K562 (cell line): ENCODE results near the gene TRRAP. TPM values are rescaled to one million over a fixed set of nuclear protein-coding genes. Genes with fewer than 3 reads are reported as not detected.

Source experiments
- ATAC-seq: fragments of 200-7000 bp; cut with Tn5 transposase; 3 replicates; pipeline ENCODE4 v1.9.1; 2020; ENCODE audit warnings: moderate library complexity
- BruUV-seq: library from RNA; stranded (reverse); fragments of 400-500 nt; replicated peaks from 2 replicates; lab custom pipeline; 2021; lab: Mats Ljungman, UMichigan
- CTCF ChIA-PET: fragments of 300-600 bp; formaldehyde crosslinking; extraction: SDS; loops from one replicate; lab custom pipeline; 2021; ENCODE audit warnings: low intra/inter-chr PET ratio; lab: Yijun Ruan, JAX
- POLR2A ChIA-PET: fragments of 300-600, 350-650 bp; sonication (Branson Sonifier 250); formaldehyde crosslinking; extraction: SDS; loops from one replicate; lab custom pipeline; 2021; ENCODE audit warnings: antibody characterized with exemption, inconsistent platforms; lab: Yijun Ruan, JAX
- DNase-seq, 4 experiments: peaks; one replicate each; pipeline versions ENCODE4 v3.0.0 to v3.0.0-alpha.2; 2011 to 2018; ENCODE audit warnings: low spot score in 3 of 4, mixed read lengths in 3 of 4; ENCODE audit errors: extremely low read depth in 1 of 4
- FAIRE-seq: peaks from 2 replicates; lab custom pipeline; 2011; peaks lifted over from hg19 to GRCh38; lab: Jason Lieb, UNC
- H2AFZ ChIP-seq: 2 replicates; pipeline ENCODE4 v1.6.0; 2011; ENCODE audit warnings: low read depth, low read length, control low read depth, inconsistent platforms
- H3K27ac ChIP-seq: fragments of 200-600 bp; 3 replicates; pipeline ENCODE4 v1.8.0; 2011; ENCODE audit warnings: low read depth, mild to moderate bottlenecking, control low read depth, inconsistent platforms, low read length, moderate library complexity, mixed read lengths; ENCODE audit errors: extremely low read depth
- H3K27me3 ChIP-seq, 2 experiments: fragments of 300-600 bp in 1 of 2; 2 replicates in 1 of 2; 3 replicates in 1 of 2; pipeline versions ENCODE4 v1.6.0 to v1.8.0; 2011; ENCODE audit warnings: inconsistent platforms in 2 of 2, low read length in 2 of 2, mild to moderate bottlenecking in 1 of 2, mixed read lengths in 1 of 2, moderate library complexity in 1 of 2; ENCODE audit not compliant: control insufficient read depth in 2 of 2, insufficient read depth in 2 of 2
- H3K36me3 ChIP-seq: fragments of 300-600 bp; 3 replicates; pipeline ENCODE4 v1.8.0; 2011; ENCODE audit warnings: mild to moderate bottlenecking, low read length, inconsistent platforms; ENCODE audit not compliant: control insufficient read depth, insufficient read depth
- H3K4me1 ChIP-seq, 2 experiments: fragments of 200-600 bp in 1 of 2; replicated peaks in 1 of 2; 2 replicates in 1 of 2; 3 replicates in 1 of 2; pipeline versions ENCODE4 v1.5.1 to v1.8.0; 2011; ENCODE audit warnings: inconsistent platforms in 2 of 2, low read length in 2 of 2, mild to moderate bottlenecking in 1 of 2, mixed read lengths in 1 of 2, moderate library complexity in 1 of 2; ENCODE audit not compliant: control insufficient read depth in 2 of 2, insufficient read depth in 2 of 2
- H3K4me2 ChIP-seq: 2 replicates; pipeline ENCODE4 v1.6.1; 2011; ENCODE audit warnings: low read length, control low read depth, inconsistent platforms, mixed read lengths; ENCODE audit not compliant: insufficient read depth
- H3K4me3 ChIP-seq: fragments of 200-600 bp; sonication (generic), shearing (Covaris generic); 2 replicates; pipeline ENCODE4 v1.5.1; 2016; ENCODE audit warnings: control low read depth, inconsistent platforms
- H3K79me2 ChIP-seq: fragments of 200-600 bp; 3 replicates; pipeline ENCODE4 v1.8.0; 2011; ENCODE audit warnings: low read length, inconsistent platforms; ENCODE audit not compliant: control insufficient read depth, insufficient read depth
- H3K9ac ChIP-seq, 2 experiments: 2 replicates each; pipeline versions ENCODE4 v1.6.0 to v1.6.1; 2011; ENCODE audit warnings: low read depth in 2 of 2, low read length in 2 of 2, control low read depth in 1 of 2, inconsistent platforms in 1 of 2, mild to moderate bottlenecking in 1 of 2, mixed read lengths in 1 of 2; ENCODE audit not compliant: insufficient read depth in 1 of 2
- H3K9me1 ChIP-seq: one replicate; pipeline ENCODE4 v1.6.0; 2011; ENCODE audit warnings: inconsistent platforms, mild to moderate bottlenecking, low read length, moderate library complexity; ENCODE audit not compliant: control insufficient read depth, insufficient read depth
- H3K9me3 ChIP-seq: replicated peaks from 2 replicates; pipeline ENCODE4 v1.5.1; 2011; ENCODE audit warnings: low read depth, low read length, inconsistent platforms; ENCODE audit not compliant: control insufficient read depth, insufficient read depth
- H4K20me1 ChIP-seq: replicated peaks from 2 replicates; pipeline ENCODE4 v1.6.1; 2011; ENCODE audit warnings: low read length, inconsistent platforms, mixed read lengths; ENCODE audit not compliant: control insufficient read depth, insufficient read depth
- BDP1 ChIP-seq: IDR thresholded peaks from 3 replicates; pipeline ENCODE4 v1.6.1; 2011; ENCODE audit not compliant: insufficient read length, insufficient read depth
- JUN ChIP-seq, 2 experiments: sonication (generic) in 1 of 2; formaldehyde crosslinking in 1 of 2; IDR thresholded peaks; 2 replicates each; pipeline versions ENCODE4 v1.6.1 to v1.8.0; 2012 to 2022; ENCODE audit warnings: borderline replicate concordance in 2 of 2, mild to moderate bottlenecking in 2 of 2, improper control_type of control experiment in 1 of 2, low read depth in 1 of 2, low read length in 1 of 2, missing genetic modification reagents in 1 of 2
- U2AF2 ChIP-seq: fragments of 200-400 bp; formaldehyde crosslinking; optimal IDR thresholded peaks from 2 replicates; pipeline ENCODE3; 2017; ENCODE audit warnings: low read depth, mild to moderate bottlenecking, low read length
- WGBS: fragments of 100-300 bp; shearing (Covaris generic); methylation state at CpG from one replicate; pipeline ENCODE4 v1.1.6; 2016; ENCODE audit warnings: low coverage, mixed read lengths; ENCODE audit not compliant: insufficient coverage; ENCODE audit errors: missing lambda C conversion rate; 5-methylcytosine and 5-hydroxymethylcytosine counted together
- in situ Hi-C: fragments of 300-500 bp; cut with MboI; formaldehyde crosslinking; loops from 4 replicates; pipeline ENCODE4 v1.15.0; 2018; ENCODE audit warnings: inconsistent platforms, mixed read lengths
- intact Hi-C: fragments of 100-400 bp; cut with micrococcal nuclease; formaldehyde crosslinking; loops from 2 replicates; pipeline ENCODE4 v1.14.2; 2022
- polyA plus RNA-seq, 8 experiments: library from polyadenylated mRNA; depleted of rRNA in 4 of 8; stranded (reverse) in 5 of 8; unstranded in 3 of 8; fragments of >200 nt; fragmentation: Nextera tagmentation in 2 of 8; fragmentation: Illumina TruSeq in 1 of 8; extraction: Ambion mirVana in 2 of 8; extraction: Trizol in 1 of 8; gene quantifications; 2 replicates each; pipeline versions ENCODE4 v1.2.1 to v1.2.3, GENCODE V29; 2011 to 2014; ENCODE audit warnings: inconsistent platforms in 1 of 8, missing spikeins in 1 of 8
- total RNA-seq, 7 experiments: library from RNA; depleted of rRNA in 6 of 7; stranded (reverse); fragments of >200 nt in 6 of 7; fragmentation: Illumina TruSeq in 2 of 7; extraction: Trizol in 2 of 7; gene quantifications; 2 replicates each; pipeline versions ENCODE4 v1.2.1 to v1.2.3, GENCODE V29; 2011 to 2021; ENCODE audit warnings: low replicate concordance in 1 of 7
- TF ChIP-seq, protein P1 (sequence below): fragments of 450-650 bp; formaldehyde crosslinking; IDR thresholded peaks from 2 replicates; pipeline ENCODE4 v1.4.0; 2022; ENCODE audit warnings: missing genetic modification characterization

Gene TRRAP
- total and polyA plus RNA-seq, 9 of the 15 experiments (the other 6 are each of a cell fraction or from before 2014, with no cell fraction given), result 1.3 to 47.2 (median 9.7) TPM

DNA sequence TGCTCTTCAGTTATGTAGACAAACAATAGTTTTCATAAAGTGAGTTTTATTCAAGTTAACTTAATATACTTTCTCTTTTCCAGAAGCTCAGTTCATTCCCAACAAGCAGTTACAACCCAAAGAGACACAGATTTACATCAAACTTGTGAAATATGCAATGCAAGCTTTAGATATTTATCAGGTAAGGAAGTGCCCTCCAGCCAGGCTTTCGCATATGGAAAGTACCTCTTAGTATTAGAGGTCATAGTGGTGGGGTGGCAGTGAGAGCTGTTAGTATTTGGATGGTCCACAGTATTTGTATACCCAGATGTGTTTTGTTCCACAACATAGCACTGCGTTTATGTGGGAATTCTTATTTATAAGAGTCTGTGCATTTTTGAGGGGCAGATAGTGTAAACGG is 32.1 kb downstream of the TRRAP start:
- Histone ChIP-seq H3K4me1 (no peaks in the 10 kb centered on the region), H3K27me3 (no peaks in the 10 kb centered on the region), H3K79me2 (no peaks in the 10 kb centered on the region), H3K36me3 (peaks cover 94% of the 10 kb centered on the region), H3K4me3 (no peak overlapping the region), H4K20me1 (no peaks in the 10 kb centered on the region), H3K9me1 (no peaks in the 10 kb centered on the region), H3K4me2 (no peak overlapping the region), H3K9me3 (no peaks in the 10 kb centered on the region), H3K9ac (no peak overlapping the region), H3K27ac (no peak overlapping the region), H2AFZ (no peak overlapping the region)
- FAIRE-seq (no peak), ATAC-seq (no peak), DNase-seq (no peak)
- TF ChIP-seq, protein P1, sequence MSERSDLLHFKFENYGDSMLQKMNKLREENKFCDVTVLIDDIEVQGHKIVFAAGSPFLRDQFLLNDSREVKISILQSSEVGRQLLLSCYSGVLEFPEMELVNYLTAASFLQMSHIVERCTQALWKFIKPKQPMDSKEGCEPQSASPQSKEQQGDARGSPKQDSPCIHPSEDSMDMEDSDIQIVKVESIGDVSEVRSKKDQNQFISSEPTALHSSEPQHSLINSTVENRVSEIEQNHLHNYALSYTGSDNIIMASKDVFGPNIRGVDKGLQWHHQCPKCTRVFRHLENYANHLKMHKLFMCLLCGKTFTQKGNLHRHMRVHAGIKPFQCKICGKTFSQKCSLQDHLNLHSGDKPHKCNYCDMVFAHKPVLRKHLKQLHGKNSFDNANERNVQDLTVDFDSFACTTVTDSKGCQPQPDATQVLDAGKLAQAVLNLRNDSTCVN (CRISPR knock-in tag), result no peak
- no peak for TF ChIP-seq U2AF2
- TF ChIP-seq JUN (IDR thresholded peaks at IDR 0.05; ENCODE audit: borderline replicate concordance, low read depth, low read length), result no peak
- TF ChIP-seq JUN (CRISPR knock-in tag; IDR thresholded peaks at IDR 0.05; ENCODE audit: borderline replicate concordance), result no peak
- no peak for TF ChIP-seq BDP1
- BruUV-seq, result no TSS peak
- intact Hi-C loops (no loop called here), in situ Hi-C loops (no loop called here)
- 89% methylated on average over 3 of the region's 3 CpGs for WGBS
- POLR2A ChIA-PET, result interaction anchor here (1.1 kb wide), 1 partner anchor 9 kb away, joined by 3 read pairs; no protein-coding TSS in a partner anchor
- CTCF ChIA-PET, result no interaction called here
